HG03196 (cell line): Measurements from ENCODE around the gene ADGRL3.
"Not testable (repeated sequence)": the region's sequence is repeated elsewhere in the genome, so short reads cannot be mapped to it uniquely, and the experiment has no call there.

Experiments
- ATAC-seq: cut with Tn5 transposase; IDR thresholded peaks from one replicate; pipeline ENCODE4 v1.9.1; 2021; ENCODE audit not compliant: unreplicated experiment

Gene ADGRL3

DNA sequence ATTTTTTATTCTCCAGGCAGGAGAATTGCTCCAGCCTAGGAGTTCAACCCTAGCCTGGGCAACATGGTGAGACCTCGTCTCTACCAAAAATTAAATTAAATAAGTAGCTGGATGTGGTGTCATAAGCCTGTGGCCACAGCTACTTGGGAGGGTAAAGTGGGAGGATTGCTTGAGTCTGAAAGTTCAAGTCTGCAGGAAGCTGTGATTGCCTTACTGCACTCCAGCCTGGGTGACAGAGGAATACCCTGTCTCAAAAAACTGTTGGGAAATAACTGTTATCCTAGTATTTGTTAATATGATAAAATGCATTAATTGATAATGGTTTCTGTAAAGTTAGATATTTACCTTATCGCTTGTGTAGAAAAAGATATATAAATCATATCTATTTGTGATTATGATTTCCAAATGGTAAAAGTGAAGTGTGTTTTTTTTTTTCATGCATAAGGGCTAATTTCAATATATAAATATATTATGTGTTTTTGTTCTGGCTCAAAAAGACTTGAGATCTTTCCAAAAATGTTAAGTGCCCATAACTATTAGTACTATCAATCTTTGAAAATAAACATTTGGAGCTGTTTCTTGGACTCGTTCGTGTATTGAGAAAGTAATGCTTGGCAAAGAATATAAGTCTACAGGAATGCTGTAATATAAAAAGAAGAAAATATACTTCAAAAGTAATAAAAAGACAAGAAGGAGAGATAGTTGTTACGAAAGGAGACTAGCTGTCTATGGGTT lies 396.6 kb downstream of the ADGRL3 start:
- ATAC-seq = no peak

- no peak for ATAC-seq
Measured at GRCh38 chr4:61603086-61603485, 403.0 kb downstream of the ADGRL3 start.

DNA sequence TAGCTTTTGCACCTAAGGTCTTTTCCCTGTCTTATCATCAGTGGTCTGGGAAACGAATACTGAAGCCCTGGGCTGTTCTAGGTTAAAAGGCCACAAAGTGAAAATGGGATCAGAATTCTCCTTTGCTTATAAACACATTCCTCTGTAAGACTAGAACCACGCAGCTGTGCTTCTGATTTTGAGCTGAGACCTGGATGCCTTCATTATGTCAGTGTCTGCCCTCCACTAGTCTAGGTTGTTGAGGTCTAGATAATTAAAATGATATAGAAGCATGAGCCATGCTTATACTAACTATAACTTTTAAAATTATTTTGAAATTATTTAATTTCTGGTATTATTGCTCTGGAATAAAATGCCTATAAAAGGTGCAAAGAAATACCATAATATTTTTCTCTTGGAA lies 403.9 kb downstream of the ADGRL3 start:
- no peak for ATAC-seq

GRCh38 chr4:61605984-61606383 lies 405.9 kb downstream of the ADGRL3 start:
- ATAC-seq = no peak

- ATAC-seq = no peak
Measured at GRCh38 chr4:61614231-61614630, 414.1 kb downstream of the ADGRL3 start.

DNA sequence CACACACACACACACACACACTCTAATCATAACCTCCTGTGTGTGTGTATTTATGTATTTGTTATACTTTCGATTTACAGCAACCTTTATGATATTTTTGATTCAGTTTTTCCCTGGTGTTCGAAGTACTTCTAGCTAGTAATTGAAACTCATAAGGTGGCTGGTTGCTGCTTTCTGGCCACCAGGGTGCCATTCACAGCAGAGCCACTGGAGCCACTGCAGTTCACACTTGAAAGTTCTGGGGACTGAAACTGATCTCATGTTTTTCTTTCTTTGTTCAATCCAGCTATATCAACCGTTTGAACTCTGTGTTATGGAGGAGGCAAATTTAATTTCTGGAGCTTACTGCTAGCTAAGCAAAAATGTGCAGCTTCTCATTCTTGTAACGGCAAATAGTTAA lies 419.4 kb downstream of the ADGRL3 start:
- no peak for ATAC-seq

GRCh38 chr4:61628282-61628681 lies 428.2 kb downstream of the ADGRL3 start:
- no peak for ATAC-seq

GRCh38 chr4:61628727-61629126 lies 428.6 kb downstream of the ADGRL3 start:
- ATAC-seq = no peak

DNA sequence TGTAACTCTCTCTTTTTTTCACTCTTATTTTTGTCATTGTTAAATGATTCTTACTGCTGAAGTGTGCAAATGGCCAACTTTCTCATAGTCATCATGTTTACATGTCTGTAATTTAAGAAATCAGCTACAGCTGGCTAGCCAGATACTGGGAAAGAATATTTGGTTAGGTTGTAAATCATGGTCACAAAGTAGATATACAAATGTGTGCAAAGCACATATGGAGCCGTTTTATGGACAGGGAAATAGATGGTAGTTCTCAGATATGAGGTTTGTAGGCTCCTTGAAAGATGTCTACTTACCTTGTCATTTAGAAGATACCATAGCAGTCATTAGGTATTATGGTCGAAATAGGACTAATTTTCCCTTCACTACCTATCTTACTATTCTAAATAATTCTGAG lies 430.4 kb downstream of the ADGRL3 start:
- ATAC-seq = no peak

DNA sequence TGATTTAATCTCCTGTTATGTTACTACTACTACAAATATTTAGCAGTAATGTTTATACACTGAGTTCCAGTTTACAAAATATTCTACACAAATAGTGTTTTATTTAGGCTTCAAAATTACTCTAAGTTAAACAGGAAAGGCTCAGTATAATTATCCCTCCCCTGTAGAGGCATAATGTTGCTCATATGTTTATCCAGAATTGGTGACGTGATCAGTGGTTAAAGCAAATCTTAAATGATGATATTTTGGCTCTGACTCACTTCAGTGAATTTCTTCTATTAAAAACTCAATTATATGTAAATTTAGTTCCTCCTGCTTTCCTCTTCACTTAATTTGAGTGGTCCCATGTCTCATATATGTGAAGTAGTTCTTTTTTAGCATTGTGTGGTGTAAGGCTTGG lies 438.5 kb downstream of the ADGRL3 start:
- ATAC-seq = no peak

DNA sequence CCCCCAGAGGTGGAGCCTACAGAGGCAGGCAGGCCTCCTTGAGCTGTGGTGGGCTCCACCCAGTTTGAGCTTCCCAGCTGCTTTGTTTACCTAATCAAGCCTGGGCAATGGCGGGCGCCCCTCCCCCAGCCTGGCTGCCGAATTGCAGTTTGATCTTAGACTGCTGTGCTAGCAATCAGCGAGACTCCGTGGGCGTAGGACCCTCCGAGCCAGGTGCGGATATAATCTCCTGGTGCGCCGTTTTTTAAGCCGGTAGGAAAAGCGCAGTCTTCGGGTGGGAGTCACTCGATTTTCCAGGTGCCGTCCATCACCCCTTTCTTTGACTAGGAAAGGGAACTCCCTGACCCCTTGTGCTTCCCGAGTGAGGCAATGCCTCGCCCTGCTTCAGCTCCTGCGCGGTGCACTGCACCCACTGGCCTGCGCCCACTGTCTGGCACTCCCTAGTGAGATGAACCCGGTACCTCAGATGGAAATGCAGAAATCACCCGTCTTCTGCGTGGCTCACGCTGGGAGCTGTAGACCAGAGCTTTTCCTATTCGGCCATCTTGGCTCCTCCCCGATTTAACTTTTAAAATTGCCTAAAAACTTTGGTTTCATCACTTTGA lies 446.7 kb downstream of the ADGRL3 start:
- not testable (repeated sequence) for ATAC-seq

- no peak for ATAC-seq
Measured at GRCh38 chr4:61648264-61648663, 448.1 kb downstream of the ADGRL3 start.

DNA sequence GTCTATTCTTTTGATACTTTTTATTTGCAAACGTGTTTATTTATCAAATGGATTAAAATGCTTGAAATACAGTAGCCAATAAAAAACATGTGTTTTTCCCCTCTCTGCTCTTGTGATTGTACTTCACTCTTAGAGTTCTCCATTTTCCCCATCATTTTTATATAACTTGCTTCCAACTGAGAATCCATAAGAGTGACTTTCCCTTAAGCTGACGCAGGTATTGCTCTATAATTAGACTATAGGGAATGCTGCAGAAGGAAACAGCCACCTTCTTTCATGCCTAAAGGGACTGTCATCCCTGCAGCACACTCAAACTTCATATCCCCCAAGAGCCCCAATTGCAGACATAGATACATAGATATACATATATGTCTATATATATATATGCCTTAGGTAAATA lies 456.9 kb downstream of the ADGRL3 start:
- ATAC-seq = no peak

DNA sequence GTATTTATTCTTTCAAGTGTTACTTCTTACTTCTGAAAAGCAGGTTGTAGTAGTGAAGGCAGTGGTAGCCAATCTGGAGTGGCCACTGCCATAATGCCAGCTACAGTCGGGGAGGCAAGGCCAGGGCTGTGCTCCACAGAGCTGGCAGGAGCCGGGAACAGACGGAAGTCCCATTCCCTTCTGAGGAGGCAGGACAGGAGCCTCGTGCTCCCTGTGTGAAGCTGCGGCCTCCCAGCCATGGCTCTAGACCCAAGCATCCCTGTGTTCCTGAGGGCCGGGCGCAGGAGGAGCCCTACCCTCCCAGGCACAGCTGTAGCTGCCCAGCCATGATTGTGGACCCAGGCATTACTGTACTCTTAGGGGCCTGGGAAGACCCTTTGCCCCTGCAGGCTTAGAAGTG lies 461.8 kb downstream of the ADGRL3 start:
- ATAC-seq = no peak

DNA sequence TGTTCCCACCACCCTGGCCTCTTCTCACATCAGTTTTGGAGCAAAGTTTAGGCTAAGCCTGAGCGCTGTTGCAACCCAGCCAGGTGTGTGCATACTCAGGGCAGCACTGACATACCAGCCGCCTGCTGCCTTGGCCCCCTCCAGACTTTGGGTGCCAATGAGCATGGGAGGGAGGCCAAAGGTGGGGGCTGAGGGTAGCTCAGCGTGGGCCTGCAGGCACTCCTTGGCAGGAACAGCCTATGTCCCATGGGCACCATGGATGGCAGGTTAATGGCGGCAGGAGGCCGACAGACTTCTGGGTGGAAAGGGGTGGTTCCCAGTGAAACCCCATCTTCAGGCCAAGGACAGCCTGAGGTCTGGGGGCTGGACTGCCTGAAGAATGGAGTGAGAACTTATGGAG lies 462.2 kb downstream of the ADGRL3 start:
- no peak for ATAC-seq

DNA sequence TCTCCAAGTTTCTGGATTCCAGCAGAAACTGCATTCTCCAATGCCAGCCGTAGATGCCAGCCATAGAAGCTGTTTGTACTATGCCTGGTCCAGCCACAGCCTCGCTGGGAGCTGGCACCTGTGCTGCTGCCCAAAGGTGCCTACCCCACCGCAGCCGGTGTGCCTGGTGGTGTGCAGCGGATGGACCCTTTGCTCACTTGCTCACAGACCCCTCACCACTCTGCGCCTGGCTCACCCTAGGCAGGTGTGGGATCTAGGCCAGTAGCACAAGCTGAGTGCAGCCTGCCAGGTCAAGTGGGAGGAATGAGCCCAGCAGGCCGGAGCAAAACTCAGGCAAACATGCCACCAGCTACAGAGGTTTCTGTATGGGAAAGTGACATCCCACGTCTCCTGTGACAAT lies 463.2 kb downstream of the ADGRL3 start:
- no peak for ATAC-seq

DNA sequence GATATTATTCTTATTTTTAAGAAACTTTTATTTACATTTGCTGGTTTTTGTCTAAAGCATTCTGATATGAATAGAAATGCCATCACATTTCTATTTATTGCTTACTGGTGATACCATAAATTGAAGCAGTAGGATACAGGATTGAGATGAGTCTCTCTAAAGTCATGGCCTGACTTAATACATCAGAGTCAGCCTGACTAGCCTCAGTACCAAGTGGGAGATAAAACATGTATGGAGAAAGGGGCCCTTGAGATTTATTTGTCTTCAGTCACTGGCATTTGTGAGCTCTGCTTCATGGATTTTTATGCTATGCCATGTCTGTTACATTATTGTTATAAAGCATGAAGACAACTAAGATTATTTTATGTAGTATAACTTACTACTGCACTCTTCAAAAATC lies 465.5 kb downstream of the ADGRL3 start:
- no peak for ATAC-seq

DNA sequence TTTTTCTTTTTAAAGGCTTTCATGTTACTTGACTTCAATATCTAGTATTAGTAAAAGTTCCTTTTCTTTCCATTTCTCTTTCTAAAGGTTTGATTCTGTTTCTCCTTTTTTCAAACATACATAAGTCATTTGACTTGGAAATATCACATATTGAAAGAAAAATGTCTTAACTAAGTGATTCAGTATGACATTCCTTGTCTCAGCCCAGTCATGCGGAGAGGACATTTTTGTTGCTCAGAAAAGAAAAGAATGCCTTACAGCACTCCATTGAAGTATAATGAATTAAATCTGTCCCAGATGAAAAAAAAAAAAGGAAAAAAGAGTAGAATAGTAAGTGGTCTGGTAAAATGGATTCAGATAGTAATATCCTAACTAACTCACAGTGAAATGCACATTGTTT lies 466.1 kb downstream of the ADGRL3 start:
- no peak for ATAC-seq

GRCh38 chr4:61671599-61671998 lies 471.5 kb downstream of the ADGRL3 start:
- ATAC-seq = no peak

GRCh38 chr4:61675464-61675863 lies 475.3 kb downstream of the ADGRL3 start:
- no peak for ATAC-seq

- no peak for ATAC-seq
Measured at GRCh38 chr4:61678297-61678696, 478.2 kb downstream of the ADGRL3 start.

DNA sequence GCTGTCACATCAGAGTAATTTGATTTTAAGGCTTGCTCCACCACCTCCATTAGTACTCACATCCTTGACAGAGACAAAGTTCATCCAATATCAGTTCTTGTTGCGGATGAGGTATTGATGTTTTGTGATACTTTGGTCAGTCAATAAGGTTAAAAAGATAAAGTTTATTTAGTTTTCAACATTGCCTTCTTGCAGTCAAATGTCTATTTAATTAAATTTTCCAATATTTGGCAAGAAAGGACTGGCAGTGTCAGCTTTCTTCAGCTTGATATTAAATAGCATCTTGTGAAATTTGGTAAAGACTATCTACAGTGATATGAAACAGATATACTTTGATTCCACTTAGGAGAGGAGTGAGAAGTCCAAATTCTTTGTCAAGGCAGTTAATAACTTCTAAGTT lies 493.4 kb downstream of the ADGRL3 start:
- no peak for ATAC-seq

DNA sequence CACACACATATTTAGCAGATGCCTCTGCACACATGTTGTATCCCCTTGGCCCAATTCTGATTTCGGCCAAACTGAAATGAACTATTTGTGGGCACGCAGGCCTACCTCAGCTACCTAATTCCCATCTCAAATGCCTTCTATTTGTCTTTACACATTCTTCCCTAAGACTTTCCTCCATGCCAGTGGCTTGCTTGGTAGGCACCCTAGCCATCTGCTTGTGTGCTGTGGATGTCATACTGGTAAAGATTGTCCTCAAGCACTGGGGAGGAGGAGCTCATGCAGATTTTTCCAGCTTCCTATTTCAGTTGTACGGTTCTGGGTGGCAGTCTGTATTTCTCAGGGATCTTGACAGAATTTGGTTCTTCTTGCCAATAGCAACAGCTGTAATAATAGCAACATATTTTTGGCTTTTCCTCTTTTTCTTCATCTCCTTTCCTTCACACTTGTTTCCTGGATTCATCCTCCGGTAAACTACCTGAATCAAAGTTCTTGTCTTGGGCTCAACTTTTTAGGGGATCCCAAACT lies 514.3 kb downstream of the ADGRL3 start:
- ATAC-seq = no peak
